ENCODE data around the gene STAU1.
"Not testable (repeated sequence)": the region's sequence is repeated elsewhere in the genome, so short reads cannot be mapped to it uniquely, and the experiment has no call there.

Gene STAU1

DNA sequence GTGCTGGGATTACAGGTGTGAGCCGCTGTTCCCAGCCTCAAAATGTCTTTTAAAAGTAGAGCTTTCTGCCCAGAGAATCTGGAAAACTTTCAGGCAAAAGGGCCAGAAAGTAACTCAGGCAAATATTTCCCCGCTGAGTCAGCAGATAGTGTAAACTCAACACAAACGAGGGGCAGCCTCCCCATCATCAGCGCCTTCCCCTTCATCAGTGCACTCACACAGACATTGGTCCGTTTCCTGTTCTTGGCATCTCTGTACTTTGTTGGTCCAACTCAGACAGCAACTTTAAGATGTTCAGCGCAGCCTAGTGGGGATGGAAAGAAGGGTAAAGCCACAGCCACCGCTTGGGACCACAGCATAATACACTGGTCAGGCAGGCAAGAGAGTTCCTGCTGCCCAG lies 72.6 kb downstream of the STAU1 start:
- no peak for FAIRE-seq

DNA sequence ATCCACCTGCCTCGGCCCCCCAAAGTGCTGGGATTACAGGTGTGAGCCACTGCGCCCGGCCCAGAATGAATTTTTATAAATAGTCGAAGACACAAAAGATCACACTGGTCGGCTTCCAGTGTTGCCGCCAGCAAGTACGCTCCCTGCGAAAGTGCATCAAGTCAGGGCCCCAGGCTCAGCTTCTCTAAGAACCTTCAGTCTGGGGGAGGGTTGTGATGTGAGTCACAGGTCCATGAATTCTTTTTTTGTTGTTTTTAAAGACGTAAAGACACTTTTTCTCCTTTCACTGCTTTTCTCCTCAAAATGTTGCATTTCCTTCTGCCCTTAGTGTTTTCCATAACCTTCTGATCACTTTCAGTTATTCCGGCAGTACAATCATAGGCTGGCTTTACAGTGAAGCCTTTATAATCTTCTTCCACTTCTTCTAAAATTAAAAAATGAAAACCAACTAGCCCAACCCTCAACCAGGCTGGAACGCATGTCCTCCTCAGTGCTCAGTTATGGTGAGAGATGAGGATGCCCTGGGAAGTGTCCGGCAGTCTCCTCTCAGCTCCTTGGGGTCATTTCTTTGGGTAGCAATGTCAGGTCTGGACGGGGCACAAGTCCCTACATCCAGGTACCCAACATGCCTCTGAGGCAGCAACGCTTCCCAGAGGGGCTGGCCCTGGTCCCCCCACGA lies 75.4 kb downstream of the STAU1 start:
- no peak for FAIRE-seq

DNA sequence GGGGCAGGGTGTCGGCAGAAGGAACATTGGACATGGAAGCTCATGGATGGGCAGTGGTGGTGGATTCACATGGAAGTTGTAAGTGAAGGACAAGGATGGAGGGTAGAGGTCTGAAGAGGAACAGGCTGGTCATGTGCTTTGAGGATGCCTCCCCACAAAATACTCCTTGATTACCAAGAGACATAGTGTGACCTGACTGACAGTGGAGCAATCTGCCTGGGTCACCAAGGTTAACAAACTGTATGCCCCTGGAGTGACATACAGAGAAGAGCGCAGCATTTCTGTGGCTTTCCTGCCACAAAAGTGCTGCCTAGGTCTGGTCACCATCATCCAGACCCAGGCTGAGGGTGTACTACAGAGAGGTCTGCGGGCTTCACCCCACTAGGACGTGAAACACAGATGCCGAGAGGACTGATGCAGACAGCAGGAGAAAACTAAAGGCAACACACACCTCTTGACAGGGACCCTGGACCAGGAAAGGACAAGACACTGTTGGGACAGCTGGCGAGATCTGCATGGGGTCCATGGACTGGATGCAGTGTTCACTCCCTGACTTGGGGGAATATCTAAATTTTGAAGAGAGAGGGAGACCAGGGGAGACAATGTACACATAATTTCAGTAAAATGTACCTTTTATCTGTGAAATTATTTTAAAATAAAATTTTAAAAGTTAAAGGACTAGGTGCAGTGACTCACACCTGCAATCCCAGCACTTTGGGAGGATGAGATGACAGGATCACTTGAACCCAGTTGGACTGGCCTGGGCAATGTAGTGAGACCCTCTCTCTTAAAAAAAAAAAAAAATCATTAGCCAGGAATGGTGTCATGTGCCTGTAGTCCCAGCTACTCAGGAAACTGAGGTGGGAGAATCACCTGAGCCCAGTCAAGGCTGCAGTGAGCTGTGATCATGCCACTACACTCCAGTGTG lies 77.1 kb downstream of the STAU1 start:
- FAIRE-seq: no peak

DNA sequence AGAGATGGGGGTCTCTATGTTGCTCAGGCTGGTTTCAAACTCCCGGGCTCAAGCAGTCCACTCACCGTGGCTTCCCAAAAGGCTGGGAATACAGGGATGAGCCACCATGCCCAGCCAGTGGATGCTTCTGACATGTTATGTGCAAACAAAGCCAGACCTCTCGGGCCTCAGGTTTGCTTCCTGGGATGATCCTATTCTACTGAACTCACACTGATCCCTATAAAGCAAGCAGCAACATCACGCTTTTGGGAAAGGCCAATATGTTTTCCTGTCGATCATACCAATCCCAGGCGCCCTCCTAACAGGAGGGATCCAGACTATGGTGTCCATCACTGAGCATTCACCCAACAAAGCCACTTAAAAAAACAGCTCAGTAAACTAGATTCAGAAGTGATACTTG lies 81.8 kb downstream of the STAU1 start:
- no peak for FAIRE-seq

DNA sequence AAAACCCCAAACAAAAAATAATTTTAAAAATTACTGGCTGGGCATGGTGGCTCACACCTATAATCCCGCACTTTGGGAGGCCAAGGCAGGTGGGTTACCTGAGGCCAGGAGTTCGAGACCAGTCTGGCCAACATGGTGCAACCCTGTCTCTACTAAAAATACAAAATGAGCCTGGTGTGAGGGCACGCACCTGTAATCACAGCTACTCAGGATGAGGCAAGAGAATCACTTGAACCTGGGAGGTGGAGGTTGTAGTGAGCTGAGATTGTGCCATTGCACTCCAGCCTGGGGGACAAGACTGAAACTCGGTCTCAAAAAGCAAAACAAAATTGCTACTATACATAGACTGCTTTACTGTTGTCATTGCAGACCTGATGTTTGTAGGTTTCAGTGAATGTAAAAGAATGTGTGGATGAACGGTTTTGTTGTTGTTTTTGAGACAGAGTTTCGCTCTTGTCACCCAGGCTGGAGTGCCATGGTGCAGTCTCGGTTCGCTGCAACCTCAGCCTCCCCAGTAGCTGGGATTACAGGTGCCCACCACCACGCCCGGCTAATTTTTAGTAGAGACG lies 83.1 kb downstream of the STAU1 start:
- not testable (repeated sequence) for FAIRE-seq

DNA sequence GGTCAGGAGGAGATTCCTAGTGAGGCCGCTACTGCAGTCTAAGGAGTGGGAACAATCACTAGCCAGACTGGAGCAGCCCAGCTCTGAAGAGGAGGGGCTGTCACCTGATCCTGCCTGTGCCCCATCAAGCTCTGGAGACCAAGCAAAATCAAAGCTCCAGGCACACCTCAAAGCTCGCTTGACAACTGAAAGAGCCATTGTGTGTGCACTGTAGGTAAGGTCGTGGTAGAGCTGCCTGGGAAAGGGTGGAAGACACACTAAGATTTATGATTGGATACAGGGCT lies 83.8 kb downstream of the STAU1 start:
- no peak for FAIRE-seq

DNA sequence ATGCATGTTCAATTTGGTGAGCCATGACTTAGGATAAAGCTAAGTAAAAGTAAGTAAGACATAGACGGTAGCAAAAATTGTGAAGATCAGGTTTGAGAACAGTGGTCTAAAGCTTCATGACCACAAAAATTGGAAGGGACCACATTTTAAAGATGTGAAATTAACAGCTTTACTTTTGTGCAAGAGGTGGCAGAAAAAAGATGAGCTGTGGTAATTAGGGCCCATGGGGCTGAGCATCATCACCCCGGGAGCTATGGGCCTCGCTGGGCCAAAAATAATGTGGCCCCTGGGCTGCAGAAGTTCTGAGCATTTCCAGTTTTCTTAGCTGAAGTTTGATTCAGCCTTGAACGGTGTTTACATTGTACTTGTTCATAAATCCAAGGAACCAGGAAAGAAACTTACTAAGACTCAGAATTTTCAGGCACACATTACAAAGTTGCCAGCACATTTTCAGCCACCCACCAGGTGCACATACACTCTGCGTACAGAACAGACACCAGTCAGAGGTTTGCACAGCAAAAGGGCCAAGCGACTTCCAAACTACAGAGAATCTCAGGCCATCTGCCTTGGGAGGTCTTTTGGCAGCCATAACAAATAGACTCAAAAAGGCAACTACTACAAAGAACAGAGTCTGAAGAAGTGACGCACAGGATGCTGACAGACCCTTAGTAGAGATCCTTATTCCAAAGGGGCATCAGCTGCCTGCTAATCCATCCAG lies 84.3 kb downstream of the STAU1 start:
- FAIRE-seq: no peak

DNA sequence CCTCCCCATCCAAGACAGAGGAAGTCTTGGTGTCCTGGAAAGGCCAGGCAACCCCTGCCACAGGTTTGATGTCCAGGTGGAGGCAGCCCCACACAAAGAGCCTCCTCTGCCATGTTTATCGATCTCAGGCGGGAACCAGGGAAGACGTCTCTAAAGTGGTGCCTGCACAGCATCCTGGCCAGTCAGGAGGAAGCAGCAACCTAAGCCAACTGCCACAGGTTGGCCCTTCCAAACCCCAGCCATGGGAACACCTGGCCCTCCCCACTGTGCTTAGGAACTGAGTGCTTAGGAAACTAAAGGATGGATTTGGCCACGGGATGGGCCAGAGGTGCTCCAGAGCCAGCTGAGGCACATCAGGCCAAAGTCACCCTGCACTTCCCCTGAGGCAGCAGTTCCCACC lies 85.1 kb downstream of the STAU1 start:
- no peak for FAIRE-seq

DNA sequence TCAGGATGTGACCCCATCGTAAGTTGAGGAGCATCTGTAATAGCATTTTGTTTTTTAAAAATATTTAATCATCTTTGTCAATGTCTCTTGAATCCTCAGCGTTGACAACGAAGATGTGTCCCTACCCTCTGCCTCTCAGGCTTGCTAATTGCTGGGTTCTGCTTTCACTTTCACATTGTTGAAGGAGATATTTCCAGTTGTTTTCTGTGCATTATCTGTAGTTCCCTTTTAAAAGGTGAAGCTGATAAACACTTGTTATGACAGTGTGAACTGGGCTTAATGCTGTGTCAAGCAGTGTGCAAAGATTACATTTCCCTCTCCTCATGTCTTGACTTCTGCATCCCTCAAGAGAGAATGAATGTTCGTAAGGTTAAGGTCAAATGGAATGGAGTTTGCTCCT lies 87.2 kb downstream of the STAU1 start:
- no peak for FAIRE-seq

DNA sequence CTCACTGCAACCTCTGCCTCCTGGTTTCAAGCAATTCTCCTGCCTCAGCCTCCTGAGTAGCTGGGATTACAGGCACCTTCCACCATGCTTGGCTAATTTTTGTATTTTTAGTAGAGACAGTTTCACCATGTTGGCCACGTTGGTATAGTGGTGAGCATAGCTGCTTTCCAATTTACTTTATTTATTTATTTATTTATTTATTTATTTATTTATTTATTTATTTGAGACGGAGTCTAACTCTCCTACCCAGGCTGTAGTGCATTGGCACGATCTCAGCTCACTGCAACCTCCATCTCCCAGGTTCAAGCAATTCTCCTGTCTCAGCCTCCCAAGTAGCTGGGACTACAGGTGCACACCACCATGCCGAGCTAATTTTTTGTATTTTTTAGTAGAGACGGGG lies 87.8 kb downstream of the STAU1 start:
- FAIRE-seq: not testable (repeated sequence)

DNA sequence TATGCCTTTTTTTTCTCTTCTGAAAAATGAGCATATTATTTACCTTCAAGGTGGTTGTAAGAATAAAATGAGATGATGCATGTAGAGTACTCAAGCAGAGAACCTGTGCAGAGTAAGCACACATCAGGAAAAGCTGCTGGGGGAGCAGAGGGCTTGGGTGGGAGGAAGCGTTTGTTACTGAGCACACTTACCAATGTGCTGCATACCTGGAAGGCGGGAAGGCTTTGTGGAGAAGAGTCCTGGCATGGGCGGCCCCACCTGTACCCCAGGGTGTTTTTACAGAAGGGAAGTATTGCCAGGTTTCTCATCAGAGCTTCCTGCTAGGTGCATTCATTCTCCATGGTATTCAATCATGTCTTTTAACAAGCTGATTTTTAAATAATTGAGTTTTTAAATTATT lies 89.1 kb downstream of the STAU1 start:
- FAIRE-seq: no peak

DNA sequence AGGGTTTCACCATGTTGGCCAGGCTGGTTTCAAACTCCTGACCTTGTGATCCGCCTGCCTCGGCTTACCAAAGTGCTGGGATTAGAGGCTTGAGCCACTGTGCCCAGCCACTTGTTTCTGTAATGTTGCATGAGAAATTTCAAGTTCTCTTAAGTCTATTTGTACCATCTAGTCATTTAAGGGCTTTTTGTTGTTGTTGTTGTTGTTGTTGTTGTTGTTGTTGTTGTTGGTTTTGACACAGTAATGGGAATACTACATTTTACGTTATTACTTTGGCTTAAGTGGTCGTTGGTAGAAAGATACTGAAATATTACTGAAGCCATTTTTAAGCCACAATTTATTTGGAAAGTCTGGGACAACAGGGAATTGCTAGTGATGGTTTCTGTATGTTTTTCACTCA lies 90.0 kb downstream of the STAU1 start:
- no peak for FAIRE-seq

DNA sequence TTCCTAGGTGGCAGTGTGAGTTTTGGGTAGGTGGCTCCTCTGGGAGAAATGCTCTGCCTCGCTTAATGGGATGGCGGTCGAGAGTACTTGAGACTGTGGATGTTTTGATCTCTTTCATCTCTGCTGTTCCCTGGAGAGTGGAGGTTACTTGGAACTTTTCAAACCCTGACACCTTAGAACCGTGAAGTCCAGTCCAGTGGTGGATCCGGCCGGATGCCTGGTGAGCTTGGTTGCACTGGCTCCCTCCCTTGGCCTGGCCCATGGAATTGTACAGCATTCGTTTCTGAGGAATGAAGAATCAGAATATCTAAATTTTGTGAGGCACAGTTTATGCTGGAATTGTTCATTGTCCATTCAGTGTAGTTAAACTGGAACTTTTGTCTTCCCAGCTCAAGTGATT lies 91.0 kb downstream of the STAU1 start:
- no peak for FAIRE-seq

DNA sequence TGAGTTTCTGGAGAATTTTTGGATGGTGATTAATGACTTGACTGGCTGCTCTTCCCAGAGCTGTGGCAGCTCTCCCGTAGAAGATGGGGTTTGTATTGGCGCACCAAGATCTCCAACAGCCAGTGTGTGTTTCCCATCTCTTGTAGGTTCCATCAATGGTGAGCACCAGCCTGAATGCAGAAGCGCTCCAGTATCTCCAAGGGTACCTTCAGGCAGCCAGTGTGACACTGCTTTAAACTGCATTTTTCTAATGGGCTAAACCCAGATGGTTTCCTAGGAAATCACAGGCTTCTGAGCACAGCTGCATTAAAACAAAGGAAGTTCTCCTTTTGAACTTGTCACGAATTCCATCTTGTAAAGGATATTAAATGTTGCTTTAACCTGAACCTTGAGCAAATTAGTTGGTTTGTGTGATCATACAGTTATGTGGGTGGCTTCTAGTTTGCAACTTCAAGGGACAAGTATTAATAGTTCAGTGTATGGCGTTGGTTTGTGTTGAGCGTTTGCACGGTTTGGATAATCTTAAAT lies 91.9 kb downstream of the STAU1 start:
- FAIRE-seq: no peak

DNA sequence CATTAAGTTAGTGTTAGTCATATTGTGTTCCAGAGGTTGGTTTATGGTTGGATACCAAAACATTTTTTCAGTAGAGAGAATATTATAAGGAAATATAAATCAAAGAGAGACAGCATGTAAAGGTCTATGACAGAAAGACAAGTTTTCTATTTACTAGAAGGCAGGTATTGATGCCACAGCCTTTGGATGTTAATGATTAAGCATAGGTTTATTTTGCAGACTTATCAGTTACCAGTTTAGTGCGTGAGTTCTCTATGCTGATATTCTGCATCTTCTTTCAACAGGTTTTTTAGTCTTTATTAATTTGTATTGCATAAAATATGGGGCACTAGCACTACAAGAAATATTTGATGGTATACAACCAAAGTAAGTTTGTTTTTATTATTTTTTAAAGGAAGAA lies 96.4 kb downstream of the STAU1 start:
- FAIRE-seq: no peak

DNA sequence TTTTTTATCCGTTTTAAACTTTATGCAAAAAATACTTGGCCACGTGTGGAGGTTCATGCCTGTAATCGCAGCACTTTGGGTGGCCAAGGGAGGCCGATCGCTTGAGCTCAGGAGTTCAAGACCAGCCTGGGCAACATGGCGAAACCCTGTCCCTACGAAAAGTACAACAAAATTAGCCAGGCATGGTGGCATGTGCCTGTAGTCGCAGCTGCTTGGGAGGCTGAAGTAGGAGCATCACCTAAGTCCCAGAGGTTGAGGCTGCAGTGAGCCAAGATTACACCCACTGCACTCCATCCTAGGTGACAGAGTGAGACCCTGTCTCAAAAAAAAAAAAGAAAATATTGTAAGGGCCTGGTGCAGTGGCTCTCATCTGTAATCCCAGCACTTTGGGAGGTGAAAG lies 97.0 kb downstream of the STAU1 start:
- FAIRE-seq: no peak

DNA sequence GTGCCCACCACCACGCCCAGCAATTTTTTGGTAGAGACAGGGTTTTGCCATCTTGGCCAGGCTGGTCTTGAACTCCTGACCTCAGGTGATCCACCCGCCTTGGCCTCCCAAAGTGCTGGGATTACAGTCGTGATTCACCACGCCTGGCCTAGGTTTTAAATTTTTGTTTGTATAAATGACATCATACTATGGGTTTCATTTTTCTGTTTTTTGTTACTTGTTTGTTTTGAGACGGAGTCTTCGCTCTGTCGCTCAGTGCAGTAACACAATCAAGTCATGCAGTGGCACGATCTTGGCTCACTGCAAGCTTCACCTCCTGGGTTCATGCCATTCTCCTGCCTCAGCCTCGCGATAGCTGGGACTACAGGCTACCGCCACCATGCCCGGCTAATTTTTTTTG lies 105.8 kb downstream of the STAU1 start:
- FAIRE-seq: not testable (repeated sequence)

DNA sequence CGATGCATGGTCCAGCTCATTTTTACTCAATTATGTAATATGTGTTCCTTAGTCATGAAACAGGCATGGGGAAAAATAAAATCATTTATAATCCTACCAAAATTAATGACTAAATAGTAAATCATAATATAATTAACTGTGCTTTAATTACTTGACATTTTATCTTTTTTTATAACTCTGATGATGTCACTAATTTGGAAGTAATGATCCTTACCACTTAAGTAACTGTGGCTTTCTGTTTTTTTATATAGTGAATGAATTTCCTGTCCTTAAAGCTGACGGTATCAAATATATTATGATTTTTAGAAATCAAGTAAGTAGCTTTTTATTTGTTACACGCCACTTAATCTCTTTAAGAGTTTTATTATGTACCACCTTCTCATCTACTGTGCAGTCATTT lies 109.8 kb downstream of the STAU1 start:
- no peak for FAIRE-seq

DNA sequence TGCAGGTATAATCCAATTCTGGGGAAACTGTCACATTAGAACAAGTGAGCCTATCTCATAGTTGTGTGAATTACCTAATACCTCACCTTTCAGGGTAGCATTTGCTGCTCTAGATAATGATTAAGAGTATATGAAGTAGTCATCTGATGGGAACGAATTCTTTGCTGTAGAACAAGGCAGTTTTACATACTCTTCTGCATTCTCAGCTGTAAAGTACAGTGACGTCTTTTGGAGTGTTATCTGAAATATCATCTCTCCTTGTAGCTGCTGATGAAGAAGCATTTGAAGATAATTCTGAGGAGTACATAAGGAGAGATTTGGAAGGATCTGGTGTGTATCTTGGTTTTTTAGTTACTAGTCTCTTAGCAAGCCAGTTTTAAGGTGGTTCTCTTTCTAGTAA lies 113.6 kb downstream of the STAU1 start:
- FAIRE-seq: no peak
